Fibroblast of lung (primary cell): ENCODE results near the gene LDLRAD4. TPM values are rescaled to one million over a fixed set of nuclear protein-coding genes. Genes with fewer than 3 reads are reported as not detected.

Source experiments
- DNase-seq, 2 donors: peaks; one replicate each; pipeline versions ENCODE4 v3.0.0 to v3.0.0-alpha.2; 2010; ENCODE audit warnings: low read depth in 2 of 2
- H2AFZ ChIP-seq: 2 replicates; pipeline ENCODE4 v1.5.1; 2012; ENCODE audit warnings: low read length, control low read depth, inconsistent platforms
- H3K27ac ChIP-seq: 2 replicates; pipeline ENCODE4 v1.5.1; 2011; ENCODE audit warnings: low read length, control low read depth; ENCODE audit not compliant: insufficient read depth
- H3K27me3 ChIP-seq: 2 replicates; pipeline ENCODE4 v1.5.1; 2011; ENCODE audit warnings: mild to moderate bottlenecking, low read length; ENCODE audit not compliant: control insufficient read depth, insufficient read depth
- H3K36me3 ChIP-seq: 2 replicates; pipeline ENCODE4 v1.5.1; 2011; ENCODE audit warnings: low read length; ENCODE audit not compliant: control insufficient read depth, insufficient read depth
- H3K4me1 ChIP-seq: 2 replicates; pipeline ENCODE4 v1.5.1; 2011; ENCODE audit warnings: low read length; ENCODE audit not compliant: control insufficient read depth, insufficient read depth; ENCODE audit errors: extremely low read depth
- H3K4me2 ChIP-seq: 2 replicates; pipeline ENCODE4 v1.5.1; 2011; ENCODE audit warnings: low read length, control low read depth; ENCODE audit not compliant: insufficient read depth; ENCODE audit errors: extremely low read depth
- H3K4me3 ChIP-seq, 4 experiments: fragments of 200-600 bp in 1 of 4; sonication (generic) in 1 of 4; replicated peaks in 1 of 4; 2 replicates each; pipeline ENCODE4 v1.5.1; 2011 to 2016; ENCODE audit warnings: low read length in 4 of 4, low read depth in 3 of 4, mild to moderate bottlenecking in 3 of 4, control low read depth in 2 of 4, inconsistent platforms in 1 of 4, mixed read lengths in 1 of 4; ENCODE audit not compliant: insufficient read depth in 1 of 4; ENCODE audit errors: control extremely low read depth in 1 of 4
- H3K79me2 ChIP-seq: 2 replicates; pipeline ENCODE4 v1.5.1; 2012; ENCODE audit warnings: mild to moderate bottlenecking, low read length, inconsistent platforms; ENCODE audit not compliant: control insufficient read depth, insufficient read depth
- H3K9ac ChIP-seq: 2 replicates; pipeline ENCODE4 v1.5.1; 2011; ENCODE audit warnings: mild to moderate bottlenecking, low read length, control low read depth; ENCODE audit not compliant: insufficient read depth
- H3K9me3 ChIP-seq: 2 replicates; pipeline ENCODE4 v1.5.1; 2012; ENCODE audit warnings: low read depth, low read length; ENCODE audit not compliant: control insufficient read depth, insufficient read depth
- H4K20me1 ChIP-seq: 2 replicates; pipeline ENCODE4 v1.5.1; 2011; ENCODE audit warnings: low read length; ENCODE audit not compliant: control insufficient read depth, insufficient read depth; ENCODE audit errors: extremely low read depth
- EZH2 ChIP-seq: IDR thresholded peaks from 2 replicates; pipeline ENCODE4 v1.5.1; 2012; ENCODE audit warnings: low read length, control low read depth, mild to moderate bottlenecking; ENCODE audit errors: missing control alignments
- polyA plus RNA-seq, 2 donors: library from polyadenylated mRNA; depleted of rRNA in 1 of 2; stranded (reverse) in 1 of 2; unstranded in 1 of 2; fragments of >200 nt; gene quantifications; 2 replicates each; pipeline ENCODE4 v1.2.1, GENCODE V29; 2011 to 2012; ENCODE audit warnings: missing spikeins in 1 of 2
- total RNA-seq: library from RNA; depleted of rRNA; stranded (reverse); fragments of >200 nt; gene quantifications from 2 replicates; pipeline ENCODE4 v1.2.1, GENCODE V29; 2014
- TF ChIP-seq, protein P1 (sequence below), 2 donors: IDR thresholded peaks in 1 of 2; conservative IDR thresholded peaks in 1 of 2; 1 replicate in 1 of 2; 2 replicates in 1 of 2; pipeline ENCODE4 v1.5.1; 2011 to 2012; ENCODE audit warnings: low read length in 2 of 2, control low read depth in 1 of 2, inconsistent platforms in 1 of 2, low read depth in 1 of 2, mild to moderate bottlenecking in 1 of 2

The LDLRAD4 gene
- total and polyA plus RNA-seq, 2 donors (not counting 1 experiment from before 2014, with no cell fraction given), result not detected

DNA sequence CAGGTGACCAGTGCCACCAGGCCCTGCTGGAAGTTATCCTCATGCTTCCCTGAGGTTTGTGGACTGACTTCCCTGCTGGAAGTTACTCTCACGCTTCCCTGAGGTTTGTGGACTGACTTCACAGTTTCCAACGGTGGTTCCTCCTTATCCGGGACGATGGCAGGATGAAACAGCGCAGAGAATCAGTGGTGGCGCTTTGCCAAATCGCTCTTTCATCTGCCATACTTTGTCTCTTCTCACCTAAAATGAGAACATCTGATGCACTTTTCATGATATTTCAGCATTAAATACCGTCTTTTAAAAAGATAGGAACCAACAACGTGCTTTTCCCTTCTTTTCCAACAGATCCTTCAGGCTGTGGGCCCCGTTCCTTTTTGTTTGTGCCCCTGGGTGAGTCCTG lies 183.3 kb downstream of the LDLRAD4 start:
- Histone ChIP-seq H3K27me3 (no peaks in the 10 kb centered on the region), H3K36me3 (no peaks in the 10 kb centered on the region), H3K4me2 (no peak overlapping the region), H3K4me1 (no peaks in the 10 kb centered on the region), H3K4me3 (no peak overlapping the region), H3K9me3 (no peaks in the 10 kb centered on the region), H3K9ac (no peak overlapping the region), H3K79me2 (no peaks in the 10 kb centered on the region), H4K20me1 (no peaks in the 10 kb centered on the region), H3K27ac (no peak overlapping the region), H2AFZ (no peak overlapping the region)
- TF ChIP-seq, protein P1, sequence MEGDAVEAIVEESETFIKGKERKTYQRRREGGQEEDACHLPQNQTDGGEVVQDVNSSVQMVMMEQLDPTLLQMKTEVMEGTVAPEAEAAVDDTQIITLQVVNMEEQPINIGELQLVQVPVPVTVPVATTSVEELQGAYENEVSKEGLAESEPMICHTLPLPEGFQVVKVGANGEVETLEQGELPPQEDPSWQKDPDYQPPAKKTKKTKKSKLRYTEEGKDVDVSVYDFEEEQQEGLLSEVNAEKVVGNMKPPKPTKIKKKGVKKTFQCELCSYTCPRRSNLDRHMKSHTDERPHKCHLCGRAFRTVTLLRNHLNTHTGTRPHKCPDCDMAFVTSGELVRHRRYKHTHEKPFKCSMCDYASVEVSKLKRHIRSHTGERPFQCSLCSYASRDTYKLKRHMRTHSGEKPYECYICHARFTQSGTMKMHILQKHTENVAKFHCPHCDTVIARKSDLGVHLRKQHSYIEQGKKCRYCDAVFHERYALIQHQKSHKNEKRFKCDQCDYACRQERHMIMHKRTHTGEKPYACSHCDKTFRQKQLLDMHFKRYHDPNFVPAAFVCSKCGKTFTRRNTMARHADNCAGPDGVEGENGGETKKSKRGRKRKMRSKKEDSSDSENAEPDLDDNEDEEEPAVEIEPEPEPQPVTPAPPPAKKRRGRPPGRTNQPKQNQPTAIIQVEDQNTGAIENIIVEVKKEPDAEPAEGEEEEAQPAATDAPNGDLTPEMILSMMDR (conservative IDR thresholded peaks at IDR 0.05 in 1 of 2, IDR thresholded peaks at IDR 0.05 in 1 of 2; ENCODE audit: low read depth in 1 of 2, low read length in 2 of 2), result no peak
- TF ChIP-seq EZH2, result no peak
- DNase-seq, result no peak

DNA sequence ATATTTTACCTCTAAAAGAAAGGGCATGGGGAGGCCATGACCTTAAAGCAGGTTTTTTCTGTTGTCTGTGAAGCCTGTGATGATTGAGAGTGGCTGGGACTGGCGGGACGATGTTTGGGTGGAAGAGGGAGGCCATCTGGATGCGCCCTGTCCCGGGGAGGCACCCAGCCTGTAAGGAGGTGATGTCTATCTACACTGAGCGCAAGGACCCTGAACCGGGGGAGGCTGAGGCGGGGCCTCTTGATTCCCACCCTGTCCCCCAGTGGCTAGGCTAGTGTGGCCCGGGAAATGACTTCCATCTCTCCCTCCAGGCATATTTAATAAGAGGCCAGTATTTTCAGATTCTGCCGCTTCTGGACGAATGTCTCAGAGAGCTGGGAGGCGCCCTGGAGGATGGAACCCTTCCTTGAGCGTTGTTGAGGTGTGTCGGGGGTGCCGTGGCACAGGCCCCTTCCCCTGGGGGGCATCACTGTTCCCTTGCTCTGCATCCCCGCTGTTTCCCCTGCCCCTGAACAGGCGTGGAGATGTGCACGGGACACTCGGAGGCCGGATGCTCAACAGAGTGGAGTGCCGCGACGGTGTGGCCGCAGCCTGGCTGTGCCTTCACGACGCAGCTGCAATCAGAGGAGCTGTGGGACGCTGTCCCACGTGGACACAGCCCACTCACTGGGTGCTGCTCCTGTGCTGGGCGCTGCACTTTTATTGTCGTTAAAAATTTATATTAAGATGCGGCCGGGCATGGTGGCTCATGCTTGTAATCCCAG lies 185.4 kb downstream of the LDLRAD4 start:
- no peaks in the 10 kb centered on the region for H4K20me1 ChIP-seq
- H3K4me2 ChIP-seq, result no peak overlapping the region
- H3K27ac ChIP-seq, result no peak overlapping the region
- no peaks in the 10 kb centered on the region for H3K9me3 ChIP-seq
- H2AFZ ChIP-seq, result no peak overlapping the region
- no peak for TF ChIP-seq EZH2
- no peaks in the 10 kb centered on the region for H3K4me1 ChIP-seq
- H3K4me3 ChIP-seq, result no peak overlapping the region
- no peak for DNase-seq
- H3K79me2 ChIP-seq, result no peaks in the 10 kb centered on the region
- no peaks in the 10 kb centered on the region for H3K27me3 ChIP-seq
- no peaks in the 10 kb centered on the region for H3K36me3 ChIP-seq
- no peak overlapping the region for H3K9ac ChIP-seq

DNA sequence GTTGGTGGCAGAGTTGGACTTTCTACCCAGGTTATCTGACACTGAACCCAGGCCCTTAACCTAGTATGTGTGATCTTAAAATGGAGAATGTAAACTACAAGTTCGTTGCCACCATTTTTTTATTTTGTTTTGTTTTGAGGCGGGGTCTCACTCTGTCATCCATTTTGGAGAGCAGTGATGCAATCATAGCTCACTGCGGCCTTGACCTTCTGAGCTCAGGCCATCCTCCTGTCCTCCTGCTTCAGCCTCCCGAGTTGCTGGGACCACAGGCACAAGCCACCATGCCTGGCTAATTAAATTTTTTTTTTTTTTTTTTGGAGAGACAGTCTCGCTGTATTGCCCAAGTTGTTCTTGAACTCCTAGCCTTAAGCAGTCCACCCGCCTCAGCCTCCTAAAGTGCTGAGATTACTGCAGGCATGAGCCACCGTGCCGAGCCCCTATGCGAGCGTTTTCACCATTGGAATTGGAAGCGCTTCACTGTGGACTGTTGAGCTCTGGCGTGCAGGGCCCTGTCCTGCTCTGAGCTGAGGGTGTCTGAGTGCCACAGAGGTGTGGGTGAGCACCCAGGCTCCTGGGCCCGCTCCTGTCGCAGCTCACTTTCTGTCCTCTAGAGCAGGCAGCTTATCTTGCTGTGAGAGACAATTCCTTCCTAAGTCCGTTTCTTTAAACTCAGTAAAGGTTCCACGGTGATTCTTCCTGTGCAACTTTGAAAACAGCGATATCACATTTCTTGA lies 186.9 kb downstream of the LDLRAD4 start:
- Histone ChIP-seq H3K9ac (no peak overlapping the region), H3K4me1 (no peaks in the 10 kb centered on the region), H3K79me2 (no peaks in the 10 kb centered on the region), H2AFZ (no peak overlapping the region), H3K4me2 (no peak overlapping the region), H3K27ac (no peak overlapping the region), H3K27me3 (no peaks in the 10 kb centered on the region), H4K20me1 (no peaks in the 10 kb centered on the region), H3K36me3 (no peaks in the 10 kb centered on the region), H3K9me3 (no peaks in the 10 kb centered on the region), H3K4me3 (no peak overlapping the region)
- TF ChIP-seq EZH2, result no peak
- TF ChIP-seq, protein P1 (conservative IDR thresholded peaks at IDR 0.05 in 1 of 2, IDR thresholded peaks at IDR 0.05 in 1 of 2; ENCODE audit: low read depth in 1 of 2, low read length in 2 of 2), result no peak
- no peak for DNase-seq
